HL-60 (cell line): ENCODE measurements around the gene ABCA1.

Experiments
- DNase-seq, 2 experiments: peaks; one replicate each; pipeline ENCODE4 v3.0.0-alpha.2; 2010 to 2020; ENCODE audit warnings: low read depth in 1 of 2, low spot score in 1 of 2
- H3K27ac ChIP-seq: fragments of 250-450 bp; sonication (Bioruptor Pico); replicated peaks from 2 replicates; pipeline ENCODE4 v1.5.1; 2020; ENCODE audit warnings: mild to moderate bottlenecking, moderate library complexity
- H3K27me3 ChIP-seq: fragments of 250-450 bp; sonication (Bioruptor Pico); 2 replicates; pipeline ENCODE4 v1.5.1; 2021; ENCODE audit warnings: mild to moderate bottlenecking, moderate library complexity; ENCODE audit not compliant: insufficient read depth, poor library complexity, severe bottlenecking
- H3K4me3 ChIP-seq: replicated peaks from 2 replicates; pipeline ENCODE4 v1.5.1; 2011; ENCODE audit warnings: mild to moderate bottlenecking, control low read depth, low read length; ENCODE audit not compliant: insufficient read depth
- CTCF ChIP-seq: IDR thresholded peaks from one replicate; pipeline ENCODE4 v1.5.1; 2011; ENCODE audit warnings: low read length, control low read depth, inconsistent platforms; ENCODE audit not compliant: insufficient read depth
- GABPA ChIP-seq: IDR thresholded peaks from 2 replicates; pipeline ENCODE4 v1.6.1; 2012; ENCODE audit warnings: low read depth
- POLR2AphosphoS5 ChIP-seq: IDR thresholded peaks from 2 replicates; pipeline ENCODE4 v1.6.1; 2012; ENCODE audit warnings: low read depth
- SPI1 ChIP-seq: IDR thresholded peaks from 2 replicates; pipeline ENCODE4 v1.6.1; 2012; ENCODE audit warnings: low read depth, mild to moderate bottlenecking, borderline replicate concordance
- TF ChIP-seq, protein P1 (sequence below): IDR thresholded peaks from 2 replicates; pipeline ENCODE4 v1.6.1; 2012; ENCODE audit warnings: low read depth; ENCODE audit not compliant: insufficient replicate concordance

Gene ABCA1

GRCh38 chr9:104774831-104775573 lies 153.0 kb downstream of the ABCA1 start:
- peak overlapping the region; percentile 69 for H3K27ac ChIP-seq
- peak overlapping the region; percentile 49 for H3K4me3 ChIP-seq
- TF ChIP-seq POLR2AphosphoS5 (peak; percentile 9; the same call in 1 of the 2 replicates), CTCF (no peak), GABPA (no peak), SPI1 (peak; percentile 95)
- TF ChIP-seq, protein P1, sequence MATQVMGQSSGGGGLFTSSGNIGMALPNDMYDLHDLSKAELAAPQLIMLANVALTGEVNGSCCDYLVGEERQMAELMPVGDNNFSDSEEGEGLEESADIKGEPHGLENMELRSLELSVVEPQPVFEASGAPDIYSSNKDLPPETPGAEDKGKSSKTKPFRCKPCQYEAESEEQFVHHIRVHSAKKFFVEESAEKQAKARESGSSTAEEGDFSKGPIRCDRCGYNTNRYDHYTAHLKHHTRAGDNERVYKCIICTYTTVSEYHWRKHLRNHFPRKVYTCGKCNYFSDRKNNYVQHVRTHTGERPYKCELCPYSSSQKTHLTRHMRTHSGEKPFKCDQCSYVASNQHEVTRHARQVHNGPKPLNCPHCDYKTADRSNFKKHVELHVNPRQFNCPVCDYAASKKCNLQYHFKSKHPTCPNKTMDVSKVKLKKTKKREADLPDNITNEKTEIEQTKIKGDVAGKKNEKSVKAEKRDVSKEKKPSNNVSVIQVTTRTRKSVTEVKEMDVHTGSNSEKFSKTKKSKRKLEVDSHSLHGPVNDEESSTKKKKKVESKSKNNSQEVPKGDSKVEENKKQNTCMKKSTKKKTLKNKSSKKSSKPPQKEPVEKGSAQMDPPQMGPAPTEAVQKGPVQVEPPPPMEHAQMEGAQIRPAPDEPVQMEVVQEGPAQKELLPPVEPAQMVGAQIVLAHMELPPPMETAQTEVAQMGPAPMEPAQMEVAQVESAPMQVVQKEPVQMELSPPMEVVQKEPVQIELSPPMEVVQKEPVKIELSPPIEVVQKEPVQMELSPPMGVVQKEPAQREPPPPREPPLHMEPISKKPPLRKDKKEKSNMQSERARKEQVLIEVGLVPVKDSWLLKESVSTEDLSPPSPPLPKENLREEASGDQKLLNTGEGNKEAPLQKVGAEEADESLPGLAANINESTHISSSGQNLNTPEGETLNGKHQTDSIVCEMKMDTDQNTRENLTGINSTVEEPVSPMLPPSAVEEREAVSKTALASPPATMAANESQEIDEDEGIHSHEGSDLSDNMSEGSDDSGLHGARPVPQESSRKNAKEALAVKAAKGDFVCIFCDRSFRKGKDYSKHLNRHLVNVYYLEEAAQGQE = no peak
- H3K27me3 ChIP-seq = no peaks in the 10 kb centered on the region
- DNase-seq = peak; percentile 42 to 77

- H3K4me3 ChIP-seq = peak overlapping the region; percentile 49
- TF ChIP-seq POLR2AphosphoS5 = no peak
- TF ChIP-seq, protein P1 = no peak
- no peak for TF ChIP-seq SPI1
- no peak for TF ChIP-seq CTCF
- no peak for TF ChIP-seq GABPA
- peak overlapping the region; percentile 4; the same call in 1 of the 2 replicates for H3K27ac ChIP-seq
- DNase-seq = no peak
- no peaks in the 10 kb centered on the region for H3K27me3 ChIP-seq
Observed at GRCh38 chr9:104774132-104774531, 153.8 kb downstream of the ABCA1 start.

DNA sequence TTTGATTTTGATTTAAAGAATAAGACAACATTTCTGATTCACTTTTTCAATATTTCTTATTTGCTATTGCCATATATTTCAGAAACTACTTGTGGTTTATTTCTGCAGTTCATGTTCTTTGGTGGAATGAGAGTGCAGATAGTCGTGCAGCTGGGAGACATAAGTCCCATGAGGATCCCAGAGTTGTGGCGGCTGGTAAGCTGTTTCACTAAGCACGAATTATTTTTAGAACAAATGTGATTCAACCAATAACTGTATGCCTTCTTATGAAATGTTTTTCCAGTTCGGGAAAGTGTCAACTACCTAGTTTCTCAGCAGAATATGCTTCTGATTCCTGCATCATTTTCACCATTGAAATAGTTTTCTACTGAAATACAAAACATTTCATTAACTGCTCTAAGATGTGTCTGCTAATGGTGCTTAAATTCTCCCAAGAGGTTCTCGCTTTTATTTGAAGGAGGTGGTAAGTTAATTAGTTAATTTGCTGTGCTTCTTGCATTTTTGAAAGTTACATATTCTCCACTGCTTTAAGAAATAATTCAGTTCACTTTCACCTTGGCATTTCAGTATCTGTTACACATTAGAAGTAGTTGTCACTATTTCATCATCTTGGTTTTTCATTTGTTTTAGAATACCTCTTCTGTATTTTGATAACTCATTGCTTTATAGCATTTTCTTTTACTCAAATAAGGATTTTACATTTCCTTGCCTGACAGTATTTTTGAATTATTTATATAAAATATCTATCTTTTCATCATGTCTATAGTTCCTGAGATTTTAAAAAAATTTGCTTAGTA lies 155.0 kb downstream of the ABCA1 start:
- peak in 1 of 2 experiments; percentile 31 for DNase-seq
- H3K4me3 ChIP-seq = no peak overlapping the region
- no peaks in the 10 kb centered on the region for H3K27me3 ChIP-seq
- TF ChIP-seq, protein P1 = no peak
- TF ChIP-seq GABPA (no peak), SPI1 (no peak), CTCF (no peak), POLR2AphosphoS5 (no peak)
- H3K27ac ChIP-seq = peak overlapping the region; percentile 61
